Subcutaneous abdominal adipose tissue (tissue), 5 donors: ENCODE data around the gene TSPAN32.

ENCODE experiments used
- H3K27ac ChIP-seq: one replicate; pipeline ENCODE4 v1.7.0; 2013; ENCODE audit warnings: low read depth, mild to moderate bottlenecking, inconsistent platforms, low read length, moderate library complexity
- H3K27me3 ChIP-seq, 5 donors: one replicate each; pipeline ENCODE4 v1.7.0; 2013; ENCODE audit warnings: low read length in 5 of 5, inconsistent platforms in 1 of 5; ENCODE audit not compliant: control insufficient read depth in 5 of 5, insufficient read depth in 4 of 5
- H3K36me3 ChIP-seq, 5 donors: one replicate each; pipeline ENCODE4 v1.7.0; 2013; ENCODE audit warnings: low read length in 5 of 5; ENCODE audit not compliant: control insufficient read depth in 5 of 5, insufficient read depth in 5 of 5
- H3K4me1 ChIP-seq, 5 donors: one replicate each; pipeline ENCODE4 v1.7.0; 2013; ENCODE audit warnings: low read length in 5 of 5, mild to moderate bottlenecking in 3 of 5, moderate library complexity in 1 of 5; ENCODE audit not compliant: control insufficient read depth in 5 of 5, insufficient read depth in 5 of 5
- H3K4me3 ChIP-seq, 5 donors: one replicate each; pipeline ENCODE4 v1.7.0; 2013; ENCODE audit warnings: low read length in 5 of 5, low read depth in 1 of 5
- H3K9ac ChIP-seq, 5 donors: one replicate each; pipeline ENCODE4 v1.7.0; 2013; ENCODE audit warnings: low read length in 5 of 5, mild to moderate bottlenecking in 4 of 5, moderate library complexity in 3 of 5
- H3K9me3 ChIP-seq, 5 donors: one replicate each; pipeline ENCODE4 v1.7.0; 2013; ENCODE audit warnings: low read length in 5 of 5; ENCODE audit not compliant: control insufficient read depth in 5 of 5
- donor health status: healthy.
- donor health status: healthy.
- donor health status: healthy.
- donor health status: healthy.
- donor health status: healthy.

TSPAN32 gene

DNA sequence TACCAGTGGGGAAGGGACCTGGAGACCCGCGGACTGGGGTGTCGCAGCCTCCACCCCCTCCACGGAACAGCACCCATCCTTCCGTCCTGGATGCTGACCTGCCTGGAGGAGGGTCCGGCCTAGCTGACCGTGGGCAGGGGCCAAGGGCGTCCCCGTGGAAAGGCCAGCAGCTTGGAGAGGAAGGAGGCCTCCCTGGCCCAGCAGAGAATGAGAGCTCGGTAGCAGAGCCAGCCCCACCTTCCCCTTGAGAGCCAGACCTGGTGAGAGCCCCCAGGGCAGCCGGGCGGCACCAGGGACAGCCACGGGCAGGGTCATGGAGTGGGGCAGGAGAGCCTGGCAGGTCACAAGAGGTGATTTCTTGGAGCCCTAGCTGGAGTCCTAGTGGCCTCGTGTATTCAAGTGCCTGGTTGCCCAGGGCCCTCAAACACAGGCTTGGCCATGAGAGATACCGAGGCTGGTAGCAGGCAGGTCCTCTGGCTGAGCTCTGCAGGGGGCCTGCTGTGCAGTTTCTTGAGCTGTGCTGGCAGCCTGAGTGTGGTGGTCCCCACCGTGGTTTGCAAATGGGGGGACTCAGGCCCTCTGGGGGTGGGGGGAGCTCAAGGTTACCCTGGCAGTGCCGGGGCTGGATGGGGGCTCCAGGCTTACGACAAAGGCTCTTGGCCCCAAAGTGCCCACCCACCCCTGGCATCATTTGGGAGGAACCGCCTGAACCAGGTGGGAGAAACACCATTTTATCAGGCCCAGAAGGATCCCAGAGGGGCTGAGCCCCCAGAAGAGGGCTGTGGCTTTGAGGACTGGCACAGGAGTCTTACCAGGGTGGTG is 7.6 kb downstream of the TSPAN32 start:
- no peak overlapping the region for H3K27ac ChIP-seq

DNA sequence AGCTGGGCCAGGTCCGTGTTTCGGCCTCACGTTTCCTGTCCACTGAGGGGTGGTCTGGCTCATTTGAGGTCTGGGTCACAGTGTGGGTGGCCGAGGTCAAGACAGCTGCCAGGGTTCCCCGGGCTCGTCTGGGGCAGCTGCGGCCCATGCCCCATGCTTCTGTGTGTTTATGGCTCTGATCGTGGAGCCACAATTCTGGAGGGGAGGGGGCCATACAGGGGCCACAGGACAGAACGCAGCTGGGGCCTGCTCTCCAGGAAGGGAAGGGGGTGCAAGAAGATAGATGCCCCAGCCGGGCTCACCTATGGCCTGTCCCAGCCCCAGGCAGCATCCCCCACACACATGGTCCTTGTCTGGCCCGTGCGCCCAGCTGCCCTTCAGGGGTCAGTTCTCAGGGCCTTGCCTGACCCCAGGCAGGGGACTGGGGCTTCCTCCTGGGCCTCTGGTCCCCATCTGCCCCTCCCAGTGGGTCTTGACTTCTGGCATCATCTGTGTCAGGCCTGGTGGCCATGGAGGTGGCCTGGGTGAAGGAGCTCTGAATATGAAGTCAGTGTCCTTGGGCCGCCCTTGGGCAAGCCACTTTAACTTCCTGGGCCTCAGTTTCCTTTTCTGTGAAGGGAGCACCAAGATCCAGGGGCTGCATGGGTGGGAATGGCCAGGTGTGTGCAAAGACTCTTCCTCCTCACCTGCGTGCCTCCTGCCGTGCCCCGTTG is 8.4 kb downstream of the TSPAN32 start:
- Histone ChIP-seq H3K9me3 (no peaks in the 10 kb centered on the region), H3K4me1 (peaks cover 10 to 58% (median 55%) of the 10 kb centered on the region in 5 donors), H3K9ac (no peak overlapping the region), H3K4me3 (no peak overlapping the region), H3K27me3 (no peaks in the 10 kb centered on the region), H3K36me3 (no peaks in the 10 kb centered on the region), H3K27ac (no peak overlapping the region)

More for the DNA sequence above, 7.6 kb downstream of the TSPAN32 start:
- H3K9ac ChIP-seq = no peak overlapping the region
- H3K4me3 ChIP-seq = no peak overlapping the region
- H3K27me3 ChIP-seq = no peaks in the 10 kb centered on the region
- H3K36me3 ChIP-seq = no peaks in the 10 kb centered on the region
- H3K9me3 ChIP-seq = no peaks in the 10 kb centered on the region
- peaks cover 10 to 57% (median 52%) of the 10 kb centered on the region in 5 donors for H3K4me1 ChIP-seq

DNA sequence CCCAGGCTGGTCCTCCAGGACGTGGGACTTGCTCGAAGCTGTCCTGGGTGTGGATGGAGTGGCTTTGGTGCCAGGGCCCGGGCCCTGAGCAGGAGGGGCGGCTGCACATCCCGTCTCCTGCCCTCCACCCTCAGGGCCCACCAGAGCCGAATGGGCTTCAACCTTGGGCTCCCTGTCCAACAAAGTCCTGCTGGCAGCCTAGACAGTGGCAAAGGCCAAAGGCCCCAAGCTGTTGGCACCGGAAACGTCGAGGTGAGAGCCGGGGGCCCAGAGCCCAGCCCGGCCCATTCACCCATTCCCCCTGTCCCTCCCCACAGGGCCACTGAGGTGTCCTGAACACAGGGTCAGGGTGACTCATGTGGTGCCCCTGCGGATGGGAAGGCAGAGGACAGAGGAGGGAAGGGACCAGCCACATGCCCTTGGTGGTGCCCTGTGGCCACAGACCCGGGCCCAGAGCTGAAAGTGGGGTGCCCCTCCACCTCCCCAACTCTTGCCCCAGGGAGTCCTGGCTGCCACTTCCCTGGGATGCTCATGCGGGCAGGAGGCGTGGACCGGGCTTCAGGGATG is 9.1 kb downstream of the TSPAN32 start:
- H3K9me3 ChIP-seq = no peaks in the 10 kb centered on the region
- H3K27ac ChIP-seq = peak overlapping the region; percentile 60
- H3K9ac ChIP-seq = no peak overlapping the region
- no peaks in the 10 kb centered on the region for H3K27me3 ChIP-seq
- peaks cover 6 to 58% (median 54%) of the 10 kb centered on the region in 5 donors for H3K4me1 ChIP-seq
- H3K4me3 ChIP-seq = no peak overlapping the region
- no peaks in the 10 kb centered on the region for H3K36me3 ChIP-seq

DNA sequence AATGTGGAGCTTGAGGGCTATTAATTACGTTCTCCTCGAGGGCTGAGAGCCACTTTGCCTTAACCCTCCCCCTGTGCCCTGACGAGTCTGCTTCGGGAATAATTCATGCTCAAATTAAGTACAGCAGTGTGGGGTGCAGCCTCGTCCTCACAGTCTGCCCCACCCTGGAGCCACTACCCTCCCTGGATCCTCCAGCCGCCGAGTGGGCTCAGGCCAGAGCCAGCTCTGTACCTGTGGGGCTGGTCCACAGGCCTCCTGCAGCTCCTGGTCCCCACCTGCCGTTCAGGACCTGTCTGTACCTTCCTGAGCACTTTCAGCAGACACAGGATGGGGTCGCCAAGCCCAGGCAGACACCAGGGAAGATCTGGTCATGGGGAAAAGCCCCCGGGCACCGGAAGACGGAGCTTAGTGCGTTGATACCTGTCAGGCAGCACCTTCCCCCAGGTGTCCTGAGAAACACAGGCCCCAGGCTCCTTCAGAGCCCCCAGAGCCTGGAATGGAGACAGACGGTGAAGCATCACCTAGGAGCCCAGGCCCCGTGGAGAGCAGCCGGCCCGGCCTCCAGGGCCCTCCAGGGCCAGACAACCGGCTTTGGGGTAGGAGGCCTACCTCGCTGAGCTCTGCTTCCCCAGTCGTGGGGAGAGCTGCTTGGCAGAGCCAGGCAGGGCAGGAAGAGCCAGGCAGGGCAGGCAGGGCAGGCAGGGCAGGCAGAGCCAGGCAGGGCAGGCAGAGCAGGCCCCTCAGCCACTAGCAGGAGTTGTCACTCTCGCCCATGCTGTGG is 9.7 kb downstream of the TSPAN32 start:
- peak overlapping the region in 3 of 5 donors; percentile 8 to 36 (median 17) for H3K9ac ChIP-seq
- peak overlapping the region; percentile 60 for H3K27ac ChIP-seq
- no peaks in the 10 kb centered on the region for H3K9me3 ChIP-seq
- peaks cover 4 to 52% (median 47%) of the 10 kb centered on the region in 5 donors for H3K4me1 ChIP-seq
- no peaks in the 10 kb centered on the region for H3K36me3 ChIP-seq
- no peak overlapping the region for H3K4me3 ChIP-seq
- H3K27me3 ChIP-seq = no peaks in the 10 kb centered on the region

DNA sequence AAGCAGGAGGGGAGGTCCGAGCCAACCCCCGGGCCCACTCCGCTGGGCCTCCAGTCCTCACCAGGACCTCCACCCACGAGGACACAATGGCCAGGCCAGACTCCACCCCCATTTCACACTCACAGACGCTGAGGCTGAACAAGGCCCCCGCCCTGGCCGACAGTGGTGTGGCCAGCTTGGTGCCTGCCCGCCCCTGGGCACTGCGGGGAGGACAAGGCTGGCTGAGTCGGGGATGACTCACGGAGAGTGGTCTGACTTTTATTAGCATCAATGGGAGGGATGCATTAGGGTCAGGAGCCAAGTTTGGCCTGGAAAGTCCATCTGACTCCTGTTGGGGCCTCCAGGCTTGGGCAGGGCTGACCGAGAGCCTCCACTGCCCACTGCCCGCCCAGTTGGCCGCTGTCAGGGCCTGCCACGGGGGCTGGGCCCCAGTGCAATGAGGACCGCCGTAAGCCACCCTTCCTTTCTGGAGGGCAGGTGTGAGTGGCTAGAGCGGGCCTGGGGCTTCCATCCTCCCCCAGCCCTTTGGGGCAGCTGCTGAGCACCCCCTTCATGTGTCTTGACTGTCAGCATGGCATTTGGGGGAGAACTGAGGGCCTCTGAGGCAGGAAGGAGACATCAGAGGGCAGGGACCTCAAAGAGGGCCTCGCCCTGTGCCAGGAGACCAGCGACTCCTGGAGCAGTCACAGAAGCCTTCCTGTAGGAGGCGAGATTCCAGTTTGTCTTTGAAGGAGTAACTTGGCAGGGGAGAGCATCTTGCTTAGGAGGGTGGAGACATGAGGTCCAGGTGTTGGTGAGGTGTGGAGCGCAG is 10.6 kb downstream of the TSPAN32 start:
- Histone ChIP-seq H3K9ac (peak overlapping the region in 2 of 5 donors; percentile 17 to 36), H3K4me3 (no peak overlapping the region), H3K4me1 (peaks cover 2 to 45% (median 39%) of the 10 kb centered on the region in 5 donors), H3K36me3 (no peaks in the 10 kb centered on the region), H3K27me3 (no peaks in the 10 kb centered on the region), H3K27ac (peak overlapping the region; percentile 60), H3K9me3 (peaks cover 0 to 2% (median under 1%) of the 10 kb centered on the region in 5 donors)

DNA sequence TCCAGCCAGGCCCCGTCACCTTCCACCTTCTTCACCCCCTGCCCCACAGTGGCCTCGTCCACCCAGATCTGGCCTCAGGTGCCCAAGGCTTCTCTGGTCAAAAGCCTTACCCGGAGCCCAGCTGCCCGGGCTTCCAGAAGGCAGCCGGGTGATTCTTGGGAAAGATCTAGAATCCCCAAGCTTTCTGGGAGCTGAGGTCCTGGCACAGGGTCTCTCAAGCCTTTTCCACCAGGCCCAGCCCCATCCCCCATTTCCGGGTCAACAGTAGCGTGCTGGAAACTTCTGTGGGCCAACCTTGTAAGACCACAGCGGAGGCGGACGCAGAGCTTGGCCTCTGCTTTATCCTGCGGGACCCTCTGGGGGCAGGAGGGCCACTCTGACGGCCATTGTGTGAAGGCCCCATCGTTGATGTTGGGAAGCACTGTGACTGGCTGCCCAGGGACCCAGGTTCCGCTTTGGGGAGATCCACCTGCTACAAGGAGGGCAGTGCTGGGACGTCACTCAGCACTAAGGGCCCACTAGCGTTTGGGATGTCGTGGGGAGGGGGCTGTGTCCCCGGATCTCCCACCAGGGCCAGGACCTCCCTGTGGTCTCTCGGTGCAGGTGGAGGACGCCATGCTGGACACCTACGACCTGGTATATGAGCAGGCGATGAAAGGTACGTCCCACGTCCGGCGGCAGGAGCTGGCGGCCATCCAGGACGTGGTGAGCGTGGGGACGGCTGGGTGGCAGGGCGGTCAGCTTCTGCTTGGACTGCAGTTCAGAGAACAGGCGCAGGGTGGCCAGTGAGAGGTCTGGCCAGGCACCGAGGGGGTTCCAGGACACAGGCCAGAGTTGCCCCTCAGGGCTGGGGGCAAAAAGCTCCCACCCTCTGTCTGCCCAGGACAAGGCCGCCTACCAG is 11.5 kb downstream of the TSPAN32 start:
- H3K9me3 ChIP-seq = peaks cover 0 to 8% (median 6%) of the 10 kb centered on the region in 5 donors
- no peaks in the 10 kb centered on the region for H3K36me3 ChIP-seq
- H3K9ac ChIP-seq = no peak overlapping the region
- no peak overlapping the region for H3K4me3 ChIP-seq
- H3K27ac ChIP-seq = peak overlapping the region; percentile 78
- peaks cover 2 to 41% (median 36%) of the 10 kb centered on the region in 5 donors for H3K4me1 ChIP-seq
- H3K27me3 ChIP-seq = no peaks in the 10 kb centered on the region

DNA sequence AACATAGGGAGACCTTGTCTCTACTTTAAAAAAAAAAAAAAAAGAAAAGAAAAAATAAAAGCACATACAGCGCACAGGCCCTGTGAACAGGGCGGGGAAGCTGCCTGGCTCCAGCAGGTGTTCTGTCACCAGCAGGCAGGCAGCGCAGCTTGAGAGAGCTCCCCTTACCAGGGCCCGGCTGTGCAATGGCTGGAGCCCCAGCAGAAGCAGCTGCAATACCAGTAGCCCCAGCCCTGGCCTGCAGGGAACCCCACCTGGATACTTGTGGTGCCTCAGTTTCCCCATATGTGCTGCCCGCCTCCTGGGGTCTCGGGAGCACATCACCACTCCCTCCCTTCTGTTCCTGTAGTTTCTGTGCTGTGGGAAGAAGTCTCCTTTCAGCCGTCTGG is 12.3 kb downstream of the TSPAN32 start:
- Histone ChIP-seq H3K4me1 (peaks cover 2 to 41% (median 36%) of the 10 kb centered on the region in 5 donors), H3K9me3 (peaks cover 0 to 8% (median 6%) of the 10 kb centered on the region in 5 donors), H3K9ac (peak overlapping the region in 3 of 5 donors; percentile 5 to 43 (median 30)), H3K36me3 (no peaks in the 10 kb centered on the region), H3K27me3 (no peaks in the 10 kb centered on the region), H3K4me3 (peak overlapping the region in 1 of 5 donors; percentile 40), H3K27ac (peak overlapping the region; percentile 78)

DNA sequence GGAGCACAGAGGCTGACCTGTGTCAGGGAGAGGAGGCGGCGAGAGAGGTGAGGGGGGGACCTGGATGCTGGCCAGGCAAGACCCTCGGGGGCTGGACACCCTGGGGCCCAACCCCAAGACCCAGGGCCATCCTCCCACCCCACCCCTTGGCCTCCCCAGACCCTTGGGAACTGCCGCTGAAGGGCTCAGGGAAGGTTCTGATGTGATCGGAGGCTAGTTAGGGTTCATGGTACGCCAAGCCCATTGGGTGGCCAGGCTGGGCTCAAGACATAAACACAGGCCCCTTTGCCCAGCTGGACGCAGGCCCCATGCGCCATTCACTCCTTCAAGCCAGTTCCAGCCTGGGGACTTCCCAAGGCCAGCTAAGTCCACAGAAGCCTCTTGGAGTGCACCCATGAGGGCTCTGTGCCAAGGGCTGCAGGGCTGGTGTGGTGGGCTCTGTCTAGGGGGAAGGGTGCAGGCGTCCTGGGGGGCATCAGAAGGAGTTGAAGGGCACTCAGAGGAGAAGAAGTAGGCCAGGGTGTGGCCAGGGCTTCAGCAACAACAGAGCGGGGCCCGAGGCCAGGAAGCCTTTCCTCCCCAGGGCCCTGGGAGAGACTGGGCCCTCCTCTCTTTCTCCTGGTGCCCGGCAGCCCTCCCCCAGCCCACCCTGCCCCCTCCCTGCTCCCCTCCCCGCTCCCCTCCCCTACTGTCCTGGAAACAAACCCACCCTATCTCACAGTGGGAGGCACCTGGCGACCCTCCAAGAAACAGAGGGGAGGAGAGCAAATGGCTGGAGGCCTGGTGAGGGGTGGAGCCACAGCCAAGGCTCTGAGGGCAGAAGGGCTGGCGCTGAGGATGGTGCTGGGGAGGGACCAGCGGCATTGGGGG is 12.9 kb downstream of the TSPAN32 start:
- H3K4me1 ChIP-seq = peaks cover 2 to 41% (median 36%) of the 10 kb centered on the region in 5 donors
- H3K27ac ChIP-seq = peak overlapping the region; percentile 78
- H3K9ac ChIP-seq = peak overlapping the region in 4 of 5 donors; percentile 5 to 63 (median 32)
- peak overlapping the region in 2 of 5 donors; percentile 37 to 46 for H3K4me3 ChIP-seq
- peaks cover 0 to 8% (median 6%) of the 10 kb centered on the region in 5 donors for H3K9me3 ChIP-seq
- H3K27me3 ChIP-seq = no peaks in the 10 kb centered on the region
- no peaks in the 10 kb centered on the region for H3K36me3 ChIP-seq
